Breast epithelium (tissue), 4 donors: ENCODE results near the gene SSR3. TPM values are rescaled to one million over a fixed set of nuclear protein-coding genes. Genes with fewer than 3 reads are reported as not detected.

Experiments used
- DNase-seq, 2 donors: peaks; one replicate each; pipeline ENCODE4 v3.0.0-alpha.2; 2019; ENCODE audit warnings: low spot score in 2 of 2
- H3K27ac ChIP-seq, 2 donors: fragments of 200-600 bp; sonication (generic) in 1 of 2; one replicate each; pipeline ENCODE4 v1.5.1; 2016 to 2019; ENCODE audit warnings: mild to moderate bottlenecking in 1 of 2
- H3K27me3 ChIP-seq, 2 donors: fragments of 200-600 bp; sonication (generic) in 1 of 2; one replicate each; pipeline versions ENCODE4 v1.5.1 to v1.6.0; 2017 to 2019; ENCODE audit warnings: control low read depth in 1 of 2, mild to moderate bottlenecking in 1 of 2
- H3K36me3 ChIP-seq: fragments of 200-600 bp; one replicate; pipeline ENCODE4 v1.5.1; 2019
- H3K4me1 ChIP-seq, 2 donors: fragments of 200-600 bp; sonication (generic); one replicate each; pipeline ENCODE4 v1.5.1; 2016 to 2019; ENCODE audit warnings: control low read depth in 1 of 2
- H3K4me3 ChIP-seq, 3 donors: fragments of 200-600 bp; sonication (generic); 1 replicate in 2 of 3; 2 replicates in 1 of 3; pipeline ENCODE4 v1.5.1; 2016 to 2019; ENCODE audit warnings: mild to moderate bottlenecking in 3 of 3, moderate library complexity in 2 of 3
- H3K9me3 ChIP-seq, 2 donors: fragments of 200-600 bp; sonication (generic) in 1 of 2; one replicate each; pipeline ENCODE4 v1.5.1; 2016 to 2019; ENCODE audit warnings: control low read depth in 1 of 2
- POLR2A ChIP-seq: fragments of 450-650 bp; IDR thresholded peaks from one replicate; pipeline ENCODE4 v1.6.1; 2016; ENCODE audit warnings: antibody characterized with exemption, mild to moderate bottlenecking, moderate library complexity
- POLR2AphosphoS5 ChIP-seq, 3 donors: sonication (generic); formaldehyde crosslinking; IDR thresholded peaks; one replicate each; pipeline ENCODE4 v1.6.1; 2017; ENCODE audit warnings: antibody characterized with exemption in 3 of 3
- intact Hi-C: fragments of 100-400 bp; cut with DNase I; formaldehyde crosslinking; loops from one replicate; pipeline ENCODE4 v1.15.1; 2023; ENCODE audit warnings: low total_unique reads
- total RNA-seq, 3 donors: library from RNA; depleted of rRNA; stranded (reverse); fragments of >200 nt; gene quantifications; one replicate each; pipeline ENCODE4 v1.1.0, GENCODE V29; 2016
- TF ChIP-seq, protein P1 (sequence below), 3 donors: fragments of 450-650 bp; IDR thresholded peaks; one replicate each; pipeline ENCODE4 v1.5.1; 2016 to 2017; ENCODE audit warnings: antibody characterized with exemption in 3 of 3, mild to moderate bottlenecking in 3 of 3, moderate library complexity in 3 of 3

The SSR3 gene
- total RNA-seq, 3 donors from 2014 or later = 109 to 156 (median 110) TPM

DNA sequence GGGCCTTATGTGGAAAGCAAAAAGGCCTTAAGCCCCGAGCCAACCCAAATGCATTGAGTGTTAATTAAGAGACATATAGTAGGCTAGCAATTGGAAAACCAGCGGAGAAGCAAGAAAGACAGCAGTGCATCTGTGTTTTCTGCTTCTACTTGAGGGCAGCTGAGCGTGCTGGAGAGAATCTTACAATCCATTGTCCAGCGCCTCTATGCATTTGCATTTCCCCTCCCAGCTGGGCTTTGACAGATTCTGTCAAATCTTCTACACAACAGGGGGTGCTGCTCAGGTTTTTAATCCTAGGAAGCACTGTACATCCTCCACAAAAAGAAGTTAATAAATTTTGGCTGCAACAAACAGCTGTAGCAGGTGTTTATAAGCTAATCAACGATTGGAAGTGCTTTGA is 23.9 kb downstream of the SSR3 start:
- no peaks in the 10 kb centered on the region for H3K4me1 ChIP-seq
- no peak overlapping the region for H3K4me3 ChIP-seq
- TF ChIP-seq POLR2AphosphoS5 (IDR thresholded peaks at IDR 0.05) (no peak), POLR2A (no peak)
- TF ChIP-seq, protein P1, sequence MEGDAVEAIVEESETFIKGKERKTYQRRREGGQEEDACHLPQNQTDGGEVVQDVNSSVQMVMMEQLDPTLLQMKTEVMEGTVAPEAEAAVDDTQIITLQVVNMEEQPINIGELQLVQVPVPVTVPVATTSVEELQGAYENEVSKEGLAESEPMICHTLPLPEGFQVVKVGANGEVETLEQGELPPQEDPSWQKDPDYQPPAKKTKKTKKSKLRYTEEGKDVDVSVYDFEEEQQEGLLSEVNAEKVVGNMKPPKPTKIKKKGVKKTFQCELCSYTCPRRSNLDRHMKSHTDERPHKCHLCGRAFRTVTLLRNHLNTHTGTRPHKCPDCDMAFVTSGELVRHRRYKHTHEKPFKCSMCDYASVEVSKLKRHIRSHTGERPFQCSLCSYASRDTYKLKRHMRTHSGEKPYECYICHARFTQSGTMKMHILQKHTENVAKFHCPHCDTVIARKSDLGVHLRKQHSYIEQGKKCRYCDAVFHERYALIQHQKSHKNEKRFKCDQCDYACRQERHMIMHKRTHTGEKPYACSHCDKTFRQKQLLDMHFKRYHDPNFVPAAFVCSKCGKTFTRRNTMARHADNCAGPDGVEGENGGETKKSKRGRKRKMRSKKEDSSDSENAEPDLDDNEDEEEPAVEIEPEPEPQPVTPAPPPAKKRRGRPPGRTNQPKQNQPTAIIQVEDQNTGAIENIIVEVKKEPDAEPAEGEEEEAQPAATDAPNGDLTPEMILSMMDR (IDR thresholded peaks at IDR 0.05) = no peak
- no peaks in the 10 kb centered on the region for H3K9me3 ChIP-seq
- no peaks in the 10 kb centered on the region for H3K36me3 ChIP-seq
- DNase-seq = no peak
- intact Hi-C loops = no loop called here
- no peak overlapping the region for H3K27ac ChIP-seq
- H3K27me3 ChIP-seq = no peaks in the 10 kb centered on the region

DNA sequence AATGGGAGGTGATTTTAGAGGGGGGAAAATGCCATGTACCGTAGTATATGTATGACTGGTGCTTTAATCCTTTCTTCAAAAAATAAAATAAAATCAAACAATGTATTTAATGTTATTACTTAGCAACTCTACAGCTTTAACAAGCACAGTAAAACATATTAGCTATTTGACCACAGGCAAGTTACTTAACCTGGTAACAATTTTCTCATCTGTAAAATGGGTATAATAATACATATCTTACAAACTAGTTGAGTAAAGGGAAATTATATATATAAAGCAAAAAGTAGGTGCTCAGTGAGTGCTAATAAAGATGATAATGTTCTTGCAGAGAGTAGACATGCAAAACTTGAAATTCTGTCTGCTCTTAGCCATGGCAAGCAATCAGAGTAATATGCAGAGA is 27.9 kb downstream of the SSR3 start:
- Histone ChIP-seq H3K4me3 (no peak overlapping the region), H3K4me1 (no peaks in the 10 kb centered on the region), H3K9me3 (no peaks in the 10 kb centered on the region), H3K27me3 (no peaks in the 10 kb centered on the region), H3K27ac (no peak overlapping the region), H3K36me3 (no peaks in the 10 kb centered on the region)
- TF ChIP-seq POLR2A = no peak
- TF ChIP-seq, protein P1 (IDR thresholded peaks at IDR 0.05) = no peak
- no peak for TF ChIP-seq POLR2AphosphoS5 (IDR thresholded peaks at IDR 0.05)
- intact Hi-C loops = no loop called here
- DNase-seq = no peak

DNA sequence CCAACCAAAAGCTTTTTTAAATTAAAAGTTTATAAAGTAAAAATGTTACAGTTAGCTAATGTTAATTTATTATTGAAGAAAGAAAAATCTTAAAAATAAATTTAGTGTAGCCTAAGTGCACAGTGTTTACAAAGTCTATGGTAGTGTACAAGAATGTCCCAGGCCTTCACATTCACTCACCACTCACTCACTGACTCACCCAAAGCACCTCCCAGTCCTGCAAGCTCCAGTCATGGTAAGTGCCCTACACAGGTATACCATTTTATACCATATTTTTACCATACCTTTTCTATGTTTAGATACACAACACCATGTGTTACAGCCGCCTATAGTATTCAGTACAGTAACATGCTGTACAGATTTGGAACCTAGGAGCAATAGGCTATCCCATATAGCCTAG is 29.1 kb downstream of the SSR3 start:
- no peaks in the 10 kb centered on the region for H3K27me3 ChIP-seq
- H3K36me3 ChIP-seq = no peaks in the 10 kb centered on the region
- DNase-seq = no peak
- intact Hi-C loops = no loop called here
- H3K4me3 ChIP-seq = no peak overlapping the region
- H3K4me1 ChIP-seq = no peaks in the 10 kb centered on the region
- TF ChIP-seq POLR2AphosphoS5 (IDR thresholded peaks at IDR 0.05) = no peak
- TF ChIP-seq POLR2A = no peak
- TF ChIP-seq, protein P1 (IDR thresholded peaks at IDR 0.05) = no peak
- H3K9me3 ChIP-seq = no peaks in the 10 kb centered on the region
- H3K27ac ChIP-seq = no peak overlapping the region

DNA sequence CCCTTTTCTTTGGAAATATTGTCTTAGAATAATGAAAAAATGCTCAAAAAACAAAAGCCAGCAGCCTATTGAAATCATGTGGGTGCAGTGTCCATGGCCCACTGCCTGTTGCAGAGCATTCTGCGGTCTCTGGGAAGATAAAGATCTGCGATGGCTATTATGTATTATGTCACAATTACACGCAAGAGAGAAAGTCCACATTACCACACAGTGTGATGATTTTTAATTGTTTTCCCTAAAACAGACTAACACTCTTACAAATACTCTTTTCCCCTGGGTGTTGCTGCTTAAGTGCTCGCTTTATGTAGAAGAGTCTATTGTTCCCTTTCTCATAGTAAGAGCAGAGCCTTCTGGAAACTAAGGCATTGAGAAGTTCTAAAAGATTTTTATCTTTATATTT is 32.2 kb downstream of the SSR3 start:
- H3K27me3 ChIP-seq = no peaks in the 10 kb centered on the region
- H3K9me3 ChIP-seq = no peaks in the 10 kb centered on the region
- H3K27ac ChIP-seq = no peak overlapping the region
- no peak for TF ChIP-seq POLR2AphosphoS5 (IDR thresholded peaks at IDR 0.05)
- TF ChIP-seq POLR2A = no peak
- TF ChIP-seq, protein P1 (IDR thresholded peaks at IDR 0.05) = no peak
- DNase-seq = no peak
- H3K4me3 ChIP-seq = no peak overlapping the region
- intact Hi-C loops = no loop called here
- H3K4me1 ChIP-seq = no peaks in the 10 kb centered on the region
- H3K36me3 ChIP-seq = no peaks in the 10 kb centered on the region

DNA sequence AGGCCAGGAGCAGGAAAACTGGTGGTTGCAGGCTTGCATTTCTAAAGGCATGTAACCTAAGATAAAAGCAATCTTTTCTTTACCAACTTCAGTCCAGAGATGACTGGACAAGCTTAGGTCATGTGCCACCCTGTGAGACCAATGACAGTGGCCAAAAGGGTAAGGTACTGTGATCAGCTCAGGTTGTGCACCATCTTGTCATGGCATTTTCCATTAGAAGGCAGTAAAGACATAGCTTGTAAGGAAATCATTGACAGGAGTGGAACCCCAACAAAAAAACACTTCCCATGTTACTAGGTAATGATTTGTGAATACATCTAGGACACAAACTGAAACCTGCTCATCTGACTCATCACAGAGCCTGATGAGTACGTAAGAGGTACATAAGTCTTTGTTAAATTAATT is 35.2 kb downstream of the SSR3 start:
- no peak for DNase-seq
- Histone ChIP-seq H3K4me1 (no peaks in the 10 kb centered on the region), H3K36me3 (no peaks in the 10 kb centered on the region), H3K9me3 (no peaks in the 10 kb centered on the region), H3K27me3 (no peaks in the 10 kb centered on the region), H3K27ac (no peak overlapping the region), H3K4me3 (no peak overlapping the region)
- TF ChIP-seq POLR2AphosphoS5 (IDR thresholded peaks at IDR 0.05) (no peak), POLR2A (no peak)
- TF ChIP-seq, protein P1 (IDR thresholded peaks at IDR 0.05) = no peak
- intact Hi-C loops = no loop called here
